Measurements from ENCODE around the gene ARHGAP26. TPM values are rescaled to one million over a fixed set of nuclear protein-coding genes. Genes with fewer than 3 reads are reported as not detected.
A peak's percentile ranks its signal among the peaks of the same experiment; 100 is the strongest.

ARHGAP26 gene
- total and polyA plus RNA-seq, 2 donors (not counting 3 experiments of a cell fraction or from before 2014, with no cell fraction given): 3.1 to 16.2 TPM

- intact Hi-C loops (cut with micrococcal nuclease) (no loop called here), dilution Hi-C loops (cut with MboI; ENCODE audit: extremely low pct_ligation_motif_present, low sequenced_read_pairs) (no loop called here)
- BruUV-seq (replicated peaks): no TSS peak
- H3K9ac ChIP-seq (replicated peaks; ENCODE audit: extremely low read depth, insufficient read depth, low read length): no peak overlapping the region
- H3K27ac ChIP-seq (ENCODE audit: insufficient read depth, low read depth, low read length): no peak overlapping the region
- ChIA-PET POLR2A (interaction anchor here (1.0 kb wide), 1 partner anchor 44 kb away, joined by 3 read pairs; no protein-coding TSS in a partner anchor), CTCF (interaction anchor here (0.6 to 2.2 kb wide), 11 partner anchors 9 to 117 kb away, joined by 3 to 13 read pairs (median 3); no protein-coding TSS in a partner anchor)
- no peaks in the 10 kb centered on the region for H3K9me3 ChIP-seq (replicated peaks; ENCODE audit: control insufficient read depth, insufficient read depth, low read length)
- H3K36me3 ChIP-seq (ENCODE audit: control insufficient read depth in 2 of 2, extremely low read depth in 1 of 2, insufficient read depth in 2 of 2, low read length in 2 of 2): no peaks in the 10 kb centered on the region
- FAIRE-seq: no peak
- no peak for TF ChIP-seq FOS (IDR thresholded peaks at IDR 0.05; ENCODE audit: borderline replicate concordance, insufficient read depth, low read length)
- TF ChIP-seq, protein P1, sequence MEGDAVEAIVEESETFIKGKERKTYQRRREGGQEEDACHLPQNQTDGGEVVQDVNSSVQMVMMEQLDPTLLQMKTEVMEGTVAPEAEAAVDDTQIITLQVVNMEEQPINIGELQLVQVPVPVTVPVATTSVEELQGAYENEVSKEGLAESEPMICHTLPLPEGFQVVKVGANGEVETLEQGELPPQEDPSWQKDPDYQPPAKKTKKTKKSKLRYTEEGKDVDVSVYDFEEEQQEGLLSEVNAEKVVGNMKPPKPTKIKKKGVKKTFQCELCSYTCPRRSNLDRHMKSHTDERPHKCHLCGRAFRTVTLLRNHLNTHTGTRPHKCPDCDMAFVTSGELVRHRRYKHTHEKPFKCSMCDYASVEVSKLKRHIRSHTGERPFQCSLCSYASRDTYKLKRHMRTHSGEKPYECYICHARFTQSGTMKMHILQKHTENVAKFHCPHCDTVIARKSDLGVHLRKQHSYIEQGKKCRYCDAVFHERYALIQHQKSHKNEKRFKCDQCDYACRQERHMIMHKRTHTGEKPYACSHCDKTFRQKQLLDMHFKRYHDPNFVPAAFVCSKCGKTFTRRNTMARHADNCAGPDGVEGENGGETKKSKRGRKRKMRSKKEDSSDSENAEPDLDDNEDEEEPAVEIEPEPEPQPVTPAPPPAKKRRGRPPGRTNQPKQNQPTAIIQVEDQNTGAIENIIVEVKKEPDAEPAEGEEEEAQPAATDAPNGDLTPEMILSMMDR (IDR thresholded peaks at IDR 0.05; ENCODE audit: extremely low read depth in 1 of 2, insufficient read depth in 1 of 2, low read depth in 1 of 2, low read length in 2 of 2): no peak
- TF ChIP-seq EZH2 (IDR thresholded peaks at IDR 0.05; ENCODE audit: borderline replicate concordance, low read depth, low read length, severe bottlenecking): no peak
- no peak for TF ChIP-seq GATA2 (IDR thresholded peaks at IDR 0.05; ENCODE audit: insufficient read depth, insufficient read length, low read depth, low read length)
- TF ChIP-seq, protein P2, sequence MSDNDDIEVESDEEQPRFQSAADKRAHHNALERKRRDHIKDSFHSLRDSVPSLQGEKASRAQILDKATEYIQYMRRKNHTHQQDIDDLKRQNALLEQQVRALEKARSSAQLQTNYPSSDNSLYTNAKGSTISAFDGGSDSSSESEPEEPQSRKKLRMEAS (IDR thresholded peaks at IDR 0.05; ENCODE audit: insufficient read depth, insufficient read length): no peak
- no peak for TF ChIP-seq MYC (IDR thresholded peaks at IDR 0.05; ENCODE audit: low read depth, low read length)
- no peaks in the 10 kb centered on the region for H3K79me2 ChIP-seq (ENCODE audit: control insufficient read depth, insufficient read depth, low read length)
- H3K4me3 ChIP-seq (replicated peaks in 1 of 3; ENCODE audit: insufficient read depth in 1 of 3, low read depth in 1 of 3, low read length in 3 of 3): no peak overlapping the region
- DNase-seq (ENCODE audit: low read depth, low spot score): peak; percentile 73
- no peaks in the 10 kb centered on the region for H3K27me3 ChIP-seq (ENCODE audit: control insufficient read depth in 2 of 2, insufficient read depth in 2 of 2, low read length in 2 of 2)
- no peaks in the 10 kb centered on the region for H4K20me1 ChIP-seq (replicated peaks; ENCODE audit: control insufficient read depth, extremely low read depth, insufficient read depth, low read length)
- H2AFZ ChIP-seq (ENCODE audit: low read depth, low read length): no peak overlapping the region
- H3K9me1 ChIP-seq (replicated peaks; ENCODE audit: control insufficient read depth, extremely low read depth, insufficient read depth, low read length): no peaks in the 10 kb centered on the region
- H3K4me1 ChIP-seq (ENCODE audit: control insufficient read depth, extremely low read depth, insufficient read depth, low read length): peaks cover 56% of the 10 kb centered on the region
- H3K4me2 ChIP-seq (ENCODE audit: insufficient read depth, low read length): peak overlapping the region; percentile 24
Measured at GRCh38 chr5:142830241-142831008, 60.2 kb downstream of the ARHGAP26 start.
